Keratinocyte (primary cell): ENCODE measurements around the gene PRKCZ. TPM values are rescaled to one million over a fixed set of nuclear protein-coding genes. Genes with fewer than 3 reads are reported as not detected.

Source experiments
- DNase-seq: peaks from one replicate; pipeline ENCODE4 v3.0.0-alpha.2; 2011; ENCODE audit warnings: low read depth, missing footprints, low spot score
- FAIRE-seq: peaks from 2 replicates; lab custom pipeline; 2011; peaks lifted over from hg19 to GRCh38; lab: Jason Lieb, UNC
- H2AFZ ChIP-seq: 2 replicates; pipeline ENCODE4 v1.6.0; 2012; ENCODE audit warnings: low read length, control low read depth, inconsistent platforms; ENCODE audit not compliant: control insufficient read depth
- H3K27ac ChIP-seq: 2 replicates; pipeline ENCODE4 v1.5.1; 2011; ENCODE audit warnings: low read length; ENCODE audit not compliant: control insufficient read depth, insufficient read depth
- H3K27me3 ChIP-seq: 3 replicates; pipeline ENCODE4 v1.6.0; 2011; ENCODE audit warnings: low read length; ENCODE audit not compliant: control insufficient read depth, insufficient read depth; ENCODE audit errors: extremely low read depth
- H3K36me3 ChIP-seq, 2 experiments: 2 replicates in 1 of 2; 3 replicates in 1 of 2; pipeline ENCODE4 v1.5.1; 2011; ENCODE audit warnings: low read length in 2 of 2, mild to moderate bottlenecking in 1 of 2; ENCODE audit not compliant: control insufficient read depth in 2 of 2, insufficient read depth in 2 of 2; ENCODE audit errors: extremely low read depth in 1 of 2
- H3K4me1 ChIP-seq: 3 replicates; pipeline ENCODE4 v1.5.1; 2011; ENCODE audit warnings: low read length; ENCODE audit not compliant: control insufficient read depth, insufficient read depth; ENCODE audit errors: extremely low read depth
- H3K4me2 ChIP-seq: 3 replicates; pipeline ENCODE4 v1.6.0; 2011; ENCODE audit warnings: low read depth, low read length; ENCODE audit not compliant: control insufficient read depth, insufficient read depth; ENCODE audit errors: extremely low read depth
- H3K4me3 ChIP-seq, 3 experiments: fragments of 200-600 bp in 1 of 3; sonication (generic) in 1 of 3; 2 replicates in 2 of 3; 3 replicates in 1 of 3; pipeline ENCODE4 v1.5.1; 2011 to 2016; ENCODE audit warnings: low read length in 3 of 3, mild to moderate bottlenecking in 3 of 3, control low read depth in 2 of 3, inconsistent platforms in 1 of 3, low read depth in 1 of 3, mixed read lengths in 1 of 3, mixed run types in 1 of 3, moderate library complexity in 1 of 3; ENCODE audit not compliant: control insufficient read depth in 2 of 3, insufficient read depth in 2 of 3; ENCODE audit errors: extremely low read depth in 1 of 3
- H3K79me2 ChIP-seq: 2 replicates; pipeline ENCODE4 v1.6.0; 2012; ENCODE audit warnings: low read length; ENCODE audit not compliant: control insufficient read depth, insufficient read depth
- H3K9ac ChIP-seq: 3 replicates; pipeline ENCODE4 v1.6.0; 2011; ENCODE audit warnings: low read length; ENCODE audit not compliant: control insufficient read depth, insufficient read depth; ENCODE audit errors: extremely low read depth
- H3K9me1 ChIP-seq: 3 replicates; pipeline ENCODE4 v1.6.0; 2011; ENCODE audit warnings: low read length; ENCODE audit not compliant: control insufficient read depth, insufficient read depth; ENCODE audit errors: extremely low read depth
- H3K9me3 ChIP-seq: 2 replicates; pipeline ENCODE4 v1.5.1; 2012; ENCODE audit warnings: low read depth, low read length; ENCODE audit not compliant: control insufficient read depth
- H4K20me1 ChIP-seq: 3 replicates; pipeline ENCODE4 v1.6.0; 2011; ENCODE audit warnings: low read length; ENCODE audit not compliant: control insufficient read depth, insufficient read depth; ENCODE audit errors: extremely low read depth
- CTCF ChIP-seq, 3 experiments: IDR thresholded peaks in 1 of 3; conservative IDR thresholded peaks in 1 of 3; optimal IDR thresholded peaks in 1 of 3; 2 replicates in 2 of 3; 3 replicates in 1 of 3; pipeline versions ENCODE3 to v1.5.1; 2011; ENCODE audit warnings: low read length in 3 of 3, mild to moderate bottlenecking in 3 of 3, moderate library complexity in 2 of 3, control low read depth in 1 of 3, inconsistent platforms in 1 of 3; ENCODE audit not compliant: insufficient read depth in 2 of 3; ENCODE audit errors: extremely low read depth in 1 of 3
- EZH2 ChIP-seq: IDR thresholded peaks from one replicate; pipeline ENCODE4 v1.6.1; 2012; ENCODE audit warnings: inconsistent platforms, mild to moderate bottlenecking, low read length, moderate library complexity
- dilution Hi-C: fragments of 300-500 bp; cut with MboI; formaldehyde crosslinking; loops from one replicate; pipeline ENCODE4 v1.7.0; 2020; ENCODE audit warnings: low sequenced_read_pairs; ENCODE audit not compliant: extremely low pct_ligation_motif_present
- polyA plus RNA-seq, 5 experiments: library from polyadenylated mRNA; depleted of rRNA in 3 of 5; stranded (reverse) in 3 of 5; stranded (forward) in 1 of 5; unstranded in 1 of 5; fragments of >200 nt; gene quantifications; 1 replicate in 1 of 5; 2 replicates in 3 of 5; 3 replicates in 1 of 5; pipeline versions ENCODE4 v1.2.1 to v1.2.3, GENCODE V29; 2011 to 2012; ENCODE audit warnings: missing spikeins in 2 of 5, low read depth in 1 of 5, low replicate concordance in 1 of 5

PRKCZ gene
- polyA plus RNA-seq, 1 donor (not counting 4 experiments of a cell fraction or from before 2014, with no cell fraction given), result 36.3 TPM

GRCh38 chr1:2053784-2054376, 3.7 kb downstream of the PRKCZ start:
- no peak for TF ChIP-seq EZH2
- no peak for TF ChIP-seq CTCF (optimal IDR thresholded peaks at IDR 0.05 in 1 of 3, IDR thresholded peaks at IDR 0.05 in 1 of 3, conservative IDR thresholded peaks at IDR 0.05 in 1 of 3; ENCODE audit: extremely low read depth in 1 of 3, insufficient read depth in 2 of 3, low read length in 3 of 3)
- no peak overlapping the region for H3K27ac ChIP-seq
- no peaks in the 10 kb centered on the region for H3K9me3 ChIP-seq
- peaks cover 26% of the 10 kb centered on the region for H3K79me2 ChIP-seq
- peaks cover 0 to 9% of the 10 kb centered on the region in 2 experiments for H3K36me3 ChIP-seq
- H3K27me3 ChIP-seq, result no peaks in the 10 kb centered on the region
- H3K9me1 ChIP-seq, result peaks cover 9% of the 10 kb centered on the region
- H2AFZ ChIP-seq, result no peak overlapping the region
- peaks cover 9% of the 10 kb centered on the region for H4K20me1 ChIP-seq
- H3K9ac ChIP-seq, result no peak overlapping the region
- no peak overlapping the region for H3K4me2 ChIP-seq
- FAIRE-seq (no peak), DNase-seq (no peak)
- dilution Hi-C loops, result no loop called here
- H3K4me1 ChIP-seq, result peaks cover 13% of the 10 kb centered on the region
- no peak overlapping the region for H3K4me3 ChIP-seq

- Histone ChIP-seq H3K9ac (no peak overlapping the region), H3K27me3 (no peaks in the 10 kb centered on the region), H3K4me1 (peaks cover 13% of the 10 kb centered on the region), H3K9me1 (peaks cover 9% of the 10 kb centered on the region), H3K4me3 (no peak overlapping the region), H3K4me2 (no peak overlapping the region), H4K20me1 (peaks cover 9% of the 10 kb centered on the region), H2AFZ (no peak overlapping the region), H3K79me2 (peaks cover 26% of the 10 kb centered on the region), H3K9me3 (no peaks in the 10 kb centered on the region), H3K27ac (no peak overlapping the region), H3K36me3 (peaks cover under 1 to 10% of the 10 kb centered on the region in 2 experiments)
- dilution Hi-C loops, result no loop called here
- no peak for FAIRE-seq
- TF ChIP-seq CTCF (optimal IDR thresholded peaks at IDR 0.05 in 1 of 3, IDR thresholded peaks at IDR 0.05 in 1 of 3, conservative IDR thresholded peaks at IDR 0.05 in 1 of 3; ENCODE audit: extremely low read depth in 1 of 3, insufficient read depth in 2 of 3, low read length in 3 of 3) (no peak), EZH2 (no peak)
- DNase-seq, result no peak
These were observed 4.3 kb downstream of the PRKCZ start for GRCh38 chr1:2054560-2054959.
